SW480 (cell line): Measurements from ENCODE around the gene LDLRAD3.

Experiments
- DNase-seq: peaks from one replicate; pipeline ENCODE4 v3.0.0-alpha.2; 2016; ENCODE audit warnings: low spot score

LDLRAD3 gene

GRCh38 chr11:35927682-35928081 lies 16.2 kb upstream of the LDLRAD3 start:
- DNase-seq = peak; percentile 84

DNA sequence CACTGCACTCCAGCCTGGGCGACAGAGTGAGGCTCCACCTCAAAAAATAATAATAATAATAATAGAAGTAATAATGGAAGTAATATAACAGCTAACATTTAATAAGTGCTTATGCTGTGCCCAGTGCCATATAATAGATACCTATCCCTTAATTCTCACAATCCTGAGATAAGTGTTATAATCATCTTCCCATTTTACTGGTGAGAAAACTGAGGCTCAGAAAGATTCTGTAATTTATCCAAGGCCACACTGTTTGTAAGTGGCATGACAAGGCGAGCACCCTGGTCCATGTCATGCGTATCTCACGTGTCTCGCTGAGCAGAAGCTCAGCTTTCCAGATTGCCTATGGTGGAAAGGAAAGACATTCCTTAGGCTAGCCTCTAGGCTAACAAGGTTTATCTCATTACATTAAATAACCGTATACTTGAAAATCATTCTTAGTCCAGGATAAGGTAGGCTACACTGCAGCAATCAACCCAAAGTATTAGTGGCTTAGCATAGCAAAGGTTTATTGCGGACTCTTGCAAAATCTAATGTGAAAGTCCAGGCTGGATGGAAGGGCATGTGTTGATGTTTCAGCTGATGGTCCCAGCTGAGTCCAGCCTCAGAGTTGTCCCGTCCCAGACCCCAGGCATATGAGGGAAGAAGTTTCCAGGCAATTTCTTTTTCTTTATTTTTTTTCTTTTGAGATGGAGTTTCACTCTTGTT lies 15.0 kb upstream of the LDLRAD3 start:
- DNase-seq = no peak

- no peak for DNase-seq
These were observed 13.4 kb upstream of the LDLRAD3 start for GRCh38 chr11:35930466-35930865.

GRCh38 chr11:35932121-35932520 lies 11.7 kb upstream of the LDLRAD3 start:
- no peak for DNase-seq

DNA sequence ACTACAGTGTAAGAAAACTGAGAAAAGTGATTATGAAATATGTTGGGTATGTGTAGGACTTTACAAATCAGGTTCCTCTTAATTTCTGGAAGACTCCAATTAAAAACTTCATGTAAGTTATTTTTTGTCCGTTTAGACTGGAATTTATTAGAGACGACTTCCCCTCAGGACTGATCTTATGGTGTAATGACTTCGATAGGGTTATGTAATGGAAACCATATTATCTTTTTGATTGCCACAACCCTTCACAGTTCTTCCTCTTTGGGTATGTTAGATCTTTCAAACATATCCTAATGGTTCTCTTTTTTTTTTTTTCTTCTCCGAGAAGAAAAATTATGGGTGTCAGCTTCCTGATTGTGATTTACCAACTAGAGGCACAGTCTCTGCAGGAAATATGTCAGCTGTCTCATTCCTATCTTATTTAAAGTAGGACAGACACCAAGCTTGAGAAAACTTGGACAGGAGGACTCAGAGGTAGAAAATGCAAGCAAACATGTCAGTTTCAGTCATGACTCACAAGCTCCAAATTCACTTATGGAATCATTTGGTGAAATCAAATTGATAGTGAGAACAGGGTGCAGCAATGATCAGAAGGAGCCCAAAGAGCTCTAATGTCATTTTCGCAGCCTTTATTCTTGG lies 11.1 kb upstream of the LDLRAD3 start:
- no peak for DNase-seq

GRCh38 chr11:35933320-35933871 lies 10.5 kb upstream of the LDLRAD3 start:
- DNase-seq = no peak

DNA sequence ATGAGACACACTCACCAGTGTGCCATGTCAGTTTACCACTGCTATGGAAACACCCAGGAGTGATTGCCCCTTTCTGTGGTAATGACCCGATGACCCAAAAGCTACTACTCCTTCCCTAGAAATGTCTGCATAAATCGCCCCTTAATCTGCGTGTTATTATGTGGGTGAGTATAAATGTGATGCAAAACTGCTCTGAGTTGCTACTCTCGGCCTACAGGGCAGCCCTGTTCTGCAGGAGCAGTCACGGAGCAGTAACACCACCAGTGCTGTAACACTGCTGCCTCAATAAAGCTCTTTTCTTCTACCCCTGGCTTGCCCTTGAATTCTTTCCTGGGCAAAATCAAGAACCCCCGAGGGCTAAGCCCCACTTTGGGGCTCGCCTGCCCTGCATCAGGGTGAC lies 9.6 kb upstream of the LDLRAD3 start:
- no peak for DNase-seq

DNA sequence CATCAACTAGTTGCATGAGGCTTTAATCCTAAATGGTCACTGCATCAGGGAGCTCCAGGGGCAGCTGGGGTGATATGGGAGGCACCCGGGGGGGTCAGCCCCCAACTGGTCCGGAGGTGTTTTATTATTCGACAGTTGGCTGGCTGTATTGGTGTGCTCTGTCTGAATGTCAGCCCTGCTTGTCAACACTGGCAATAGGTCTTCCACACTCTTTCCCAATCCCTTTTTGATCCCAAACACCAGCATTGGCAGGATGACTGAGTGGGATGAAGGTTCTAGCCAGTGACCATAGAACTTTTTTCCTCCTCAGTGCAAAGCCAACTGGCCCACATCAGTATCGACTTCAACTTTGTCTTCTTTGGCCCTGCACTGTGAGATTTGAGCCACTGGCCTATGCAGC lies 8.9 kb upstream of the LDLRAD3 start:
- DNase-seq = no peak

- no peak for DNase-seq
These were observed 8.5 kb upstream of the LDLRAD3 start for GRCh38 chr11:35935390-35935789.

DNA sequence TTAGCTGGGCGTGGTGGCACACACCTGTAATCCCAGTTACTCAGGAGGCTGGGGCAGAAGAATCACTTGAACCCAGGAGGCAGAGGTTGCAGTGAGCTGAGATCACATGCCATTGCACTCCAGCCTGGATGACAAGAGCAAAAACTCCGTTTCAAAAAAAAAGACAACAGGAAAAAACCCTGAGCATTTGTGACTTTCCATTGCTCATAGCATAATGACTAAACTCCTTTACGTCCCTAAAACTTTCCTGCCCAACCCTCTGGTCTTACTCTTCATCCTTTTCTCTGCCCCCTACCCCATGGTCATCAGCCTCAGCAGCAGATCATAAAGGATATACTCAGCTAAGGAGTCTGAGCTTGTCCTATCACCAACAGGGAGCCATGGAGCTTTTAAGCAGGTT lies 6.8 kb upstream of the LDLRAD3 start:
- DNase-seq = no peak

DNA sequence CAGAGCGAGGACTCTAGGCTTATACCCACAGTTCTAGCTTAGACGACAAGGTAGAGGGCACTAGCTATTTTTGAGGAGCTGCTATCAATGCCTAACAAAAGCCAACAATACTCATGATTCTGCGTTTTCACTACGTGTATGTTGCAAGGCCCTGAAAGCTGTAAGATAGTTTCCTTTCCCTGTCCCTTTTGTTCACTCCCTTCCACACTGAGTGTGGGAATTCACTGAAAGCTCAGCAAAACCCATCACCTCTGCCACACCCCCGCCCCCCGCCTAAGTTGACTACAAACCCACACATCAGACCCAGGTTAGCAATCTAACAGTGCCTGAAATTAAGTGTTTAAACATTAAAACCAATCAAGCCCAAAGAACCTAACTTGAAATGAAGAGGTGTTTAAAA lies 6.2 kb upstream of the LDLRAD3 start:
- no peak for DNase-seq

- DNase-seq = no peak
These were observed 5.6 kb upstream of the LDLRAD3 start for GRCh38 chr11:35938231-35938630.

DNA sequence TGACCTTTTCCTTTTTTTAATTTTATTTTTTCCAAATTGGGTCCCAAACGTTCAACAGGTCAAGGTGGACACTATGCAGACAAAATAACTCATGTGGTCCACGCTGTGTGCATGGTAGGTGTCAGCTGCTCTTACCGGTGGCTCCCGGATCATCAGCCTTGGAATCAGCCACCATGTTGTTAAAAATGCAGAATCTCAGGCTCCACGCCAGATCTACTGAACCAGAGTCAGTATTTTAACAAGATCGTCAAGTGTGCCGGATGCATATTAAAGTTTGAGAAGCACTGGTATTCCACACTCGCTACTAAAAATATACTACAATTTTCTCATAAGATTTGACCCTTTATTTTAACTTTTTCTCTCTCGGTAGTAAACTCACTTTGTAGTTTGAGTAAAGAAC lies 553 bp upstream of the LDLRAD3 start:
- DNase-seq = no peak

- DNase-seq = peak; percentile 35
These were observed 758 bp downstream of the LDLRAD3 start for GRCh38 chr11:35944503-35945136.

GRCh38 chr11:35945137-35945518 lies 1.3 kb downstream of the LDLRAD3 start:
- DNase-seq = no peak

DNA sequence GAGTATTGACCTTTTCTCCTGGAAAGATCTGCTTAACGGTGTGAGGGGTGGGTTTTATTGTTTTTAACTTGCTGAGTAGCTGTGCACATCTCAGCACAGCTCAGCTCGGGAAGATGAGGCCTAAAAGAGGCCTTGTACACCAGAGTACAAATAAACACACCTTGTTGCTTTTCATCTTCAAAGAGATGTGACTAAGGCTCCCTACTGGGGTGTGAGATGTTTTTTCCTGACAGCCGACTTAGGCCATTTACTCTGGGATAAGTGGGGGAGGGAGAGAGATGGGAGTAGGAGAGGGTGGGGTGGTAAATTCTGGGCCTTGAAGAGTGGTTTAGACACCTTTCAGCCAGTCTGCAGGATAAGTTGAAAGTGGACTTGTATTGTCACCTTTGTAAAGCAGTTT lies 2.9 kb downstream of the LDLRAD3 start:
- peak; percentile 41 for DNase-seq

DNA sequence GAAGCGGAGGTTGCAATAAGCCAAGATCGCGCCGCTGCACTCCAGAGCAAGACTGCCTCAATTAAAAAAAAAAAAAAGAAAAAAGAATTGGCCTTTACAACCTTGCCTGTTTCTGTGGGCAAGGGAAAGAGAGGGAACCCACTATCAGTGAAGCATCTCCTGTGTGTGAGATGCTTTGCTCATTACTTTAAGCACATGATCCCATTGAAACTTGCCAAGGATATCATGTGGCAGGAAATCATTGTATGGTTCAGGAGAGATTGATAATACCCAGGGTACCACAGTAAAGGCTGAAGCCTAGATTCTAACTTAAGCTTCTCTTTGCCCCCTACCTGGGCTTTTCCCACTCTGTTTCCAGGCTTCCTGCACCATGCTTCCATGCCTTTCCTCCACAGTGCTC lies 3.6 kb downstream of the LDLRAD3 start:
- DNase-seq = no peak

GRCh38 chr11:35949242-35949641 lies 5.4 kb downstream of the LDLRAD3 start:
- no peak for DNase-seq

- no peak for DNase-seq
These were observed 6.2 kb downstream of the LDLRAD3 start for GRCh38 chr11:35950082-35950481.

DNA sequence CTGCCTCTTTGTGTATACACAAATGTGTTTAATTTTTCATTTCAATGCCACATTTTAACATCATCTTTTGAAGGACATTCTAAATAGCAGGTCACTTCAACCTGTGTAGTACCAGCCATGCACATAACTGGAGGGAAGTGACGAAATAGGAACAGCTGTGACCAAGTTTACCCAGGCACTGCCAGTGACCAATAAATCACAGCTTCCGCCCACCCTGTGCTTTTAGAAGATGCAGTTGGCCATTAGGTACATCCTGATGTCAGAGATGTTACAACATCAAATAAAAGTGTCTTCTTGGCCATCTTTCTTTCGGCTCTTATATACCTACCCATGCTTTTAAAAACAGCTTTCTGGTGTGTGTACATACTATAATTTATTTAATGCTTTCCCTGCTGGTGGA lies 7.8 kb downstream of the LDLRAD3 start:
- DNase-seq = no peak

GRCh38 chr11:35953081-35953760 lies 9.4 kb downstream of the LDLRAD3 start:
- no peak for DNase-seq

DNA sequence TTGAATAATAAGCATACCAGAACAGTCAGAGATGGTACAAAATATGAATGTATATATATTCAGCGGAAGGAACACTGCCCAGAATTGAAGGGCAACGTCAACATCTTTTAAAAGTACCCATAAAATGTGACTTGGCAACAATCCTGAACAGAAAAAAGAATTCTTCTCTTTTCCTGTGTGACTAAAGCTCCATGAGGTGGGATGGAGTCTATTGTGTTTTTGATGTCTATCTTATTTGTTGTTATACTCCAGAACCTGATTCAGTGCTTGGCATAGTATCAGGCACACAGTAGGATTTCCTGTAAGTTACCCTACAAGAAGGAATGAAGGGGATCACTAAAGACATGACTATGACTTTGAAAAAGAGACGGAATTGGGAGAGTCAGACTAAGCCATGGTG lies 10.3 kb downstream of the LDLRAD3 start:
- no peak for DNase-seq

- no peak for DNase-seq
These were observed 11.8 kb downstream of the LDLRAD3 start for GRCh38 chr11:35955636-35956035.
